SU-DHL-6 (cell line): ENCODE measurements around the gene SYTL4.
A peak's percentile ranks its signal among the peaks of the same experiment; 100 is the strongest.
"Not testable (repeated sequence)": the region's sequence is repeated elsewhere in the genome, so short reads cannot be mapped to it uniquely, and the experiment has no call there.

Experiments
- H2AFZ ChIP-seq: fragments of 200-600 bp; sonication (generic); 2 replicates; pipeline ENCODE4 v1.6.1; 2014; ENCODE audit warnings: low read depth, mild to moderate bottlenecking, moderate library complexity, mixed read lengths, antibody characterized with exemption, low read length; ENCODE audit not compliant: severe bottlenecking
- H3F3A ChIP-seq: fragments of 200-600 bp; shearing (Covaris generic); 2 replicates; pipeline ENCODE4 v1.6.0; 2016; ENCODE audit warnings: antibody characterized with exemption, mild to moderate bottlenecking; ENCODE audit not compliant: insufficient read depth
- H3K27ac ChIP-seq: fragments of 200-600 bp; sonication (generic); 2 replicates; pipeline ENCODE4 v1.5.1; 2016; ENCODE audit warnings: low read depth, mild to moderate bottlenecking, low read length, moderate library complexity, mixed read lengths
- H3K27me3 ChIP-seq: fragments of 200-600 bp; sonication (generic), shearing (Covaris generic); 2 replicates; pipeline ENCODE4 v1.6.0; 2014; ENCODE audit warnings: mild to moderate bottlenecking, low read length
- H3K36me3 ChIP-seq: fragments of 200-600 bp; sonication (generic); 2 replicates; pipeline ENCODE4 v1.6.1; 2014; ENCODE audit warnings: mild to moderate bottlenecking, low read length, mixed read lengths
- H3K4me2 ChIP-seq: fragments of 300-600, 200-600 bp; shearing (Covaris generic), sonication (generic); 2 replicates; pipeline ENCODE4 v1.6.0; 2014; ENCODE audit warnings: low read length, low read depth, mild to moderate bottlenecking; ENCODE audit not compliant: poor library complexity, severe bottlenecking
- H3K4me3 ChIP-seq: fragments of 200-600 bp; sonication (generic); 2 replicates; pipeline ENCODE4 v1.5.1; 2014; ENCODE audit warnings: antibody characterized with exemption, low read length, mild to moderate bottlenecking, mixed read lengths; ENCODE audit not compliant: insufficient read depth, poor library complexity, severe bottlenecking
- H3K79me2 ChIP-seq: fragments of 200-600 bp; sonication (generic); 2 replicates; pipeline ENCODE4 v1.6.1; 2014; ENCODE audit warnings: mild to moderate bottlenecking, low read length, moderate library complexity; ENCODE audit not compliant: insufficient read depth
- H3K9ac ChIP-seq: fragments of 200-600 bp; sonication (generic); 2 replicates; pipeline ENCODE4 v1.7.0; 2014; ENCODE audit warnings: mild to moderate bottlenecking, low read length
- H3K9me2 ChIP-seq: fragments of 200-600 bp; sonication (generic); replicated peaks from 2 replicates; pipeline ENCODE4 v1.6.1; 2014; ENCODE audit warnings: low read length; ENCODE audit not compliant: insufficient read depth
- H3K9me3 ChIP-seq: fragments of 200-600 bp; sonication (generic); 2 replicates; pipeline ENCODE4 v1.6.1; 2014; ENCODE audit warnings: low read length, mixed read lengths; ENCODE audit not compliant: insufficient read depth
- H4K20me1 ChIP-seq: fragments of 200-600 bp; sonication (generic); 2 replicates; pipeline ENCODE4 v1.6.1; 2014; ENCODE audit warnings: low read depth, mild to moderate bottlenecking, antibody characterized with exemption, low read length, moderate library complexity, mixed read lengths
- EZH2phosphoT487 ChIP-seq: fragments of 200-600 bp; sonication (generic), shearing (Covaris generic); conservative IDR thresholded peaks from 2 replicates; pipeline ENCODE4 v1.6.1; 2018; ENCODE audit warnings: mild to moderate bottlenecking, antibody characterized with exemption, low read length, moderate library complexity, mixed read lengths
- TF ChIP-seq, protein P1 (sequence below): fragments of 200-600 bp; sonication (generic); IDR thresholded peaks from one replicate; pipeline ENCODE4 v1.5.1; 2017; ENCODE audit warnings: antibody characterized with exemption, mild to moderate bottlenecking, low read length, moderate library complexity; ENCODE audit not compliant: insufficient read depth, poor library complexity, severe bottlenecking

SYTL4 gene

DNA sequence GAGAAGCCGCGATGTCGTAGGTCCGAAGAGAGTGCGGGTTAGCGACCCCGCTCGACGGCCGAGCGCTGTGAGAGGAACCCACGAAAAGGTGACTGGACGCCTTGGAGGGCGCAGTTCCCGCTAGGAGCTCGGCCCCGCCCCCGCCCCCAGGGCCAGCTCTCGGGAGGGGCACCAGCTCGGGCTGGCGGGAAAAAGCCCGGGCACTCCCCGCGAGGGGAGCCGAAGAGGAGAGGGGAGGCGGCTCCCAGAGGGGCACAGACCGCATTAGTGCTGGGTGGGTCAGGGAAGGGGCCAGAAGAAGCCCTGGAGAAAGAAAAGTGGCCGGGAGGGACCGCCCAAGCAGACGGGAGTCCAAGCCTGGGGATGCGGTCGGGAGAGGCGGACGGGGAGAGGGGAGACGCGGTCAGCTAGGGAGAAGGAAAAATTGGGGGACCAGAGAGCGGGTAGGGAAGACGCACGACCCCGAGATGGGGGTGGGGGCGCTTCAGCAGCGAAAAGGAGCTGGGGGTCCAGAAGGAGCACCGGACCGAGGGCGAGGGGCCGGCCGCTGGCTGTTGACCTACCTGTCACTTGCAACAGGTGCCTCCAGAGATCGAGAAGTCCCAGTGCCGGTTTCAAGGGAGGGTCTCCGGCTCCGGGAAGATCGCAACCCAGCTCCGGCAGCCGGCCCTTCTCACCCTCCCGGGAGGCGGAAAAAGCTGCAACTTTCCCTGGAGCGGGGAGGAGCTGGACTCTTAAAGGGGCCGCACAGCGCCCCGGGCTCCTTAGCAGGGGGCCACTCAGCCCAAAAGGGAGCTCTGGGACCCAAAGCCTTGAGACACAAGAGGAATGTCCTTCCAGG, at the start of gene SYTL4:
Gene SYTL4 (minus strand): TSS at position 681 of the 841 bp plus-strand sequence. CDS start 30,084 bp downstream, outside the sequence.
- Histone ChIP-seq H3K27ac (no peak within 1 kb of the TSS), H3K36me3 (no peaks in the 10 kb centered on the region), H3K79me2 (no peaks in the 10 kb centered on the region), H2AFZ (no peak within 1 kb of the TSS), H3K27me3 (no peaks in the 10 kb centered on the region), H3F3A (no peaks in the 10 kb centered on the region), H4K20me1 (no peaks in the 10 kb centered on the region), H3K9me2 (no peaks in the 10 kb centered on the region), H3K9me3 (no peaks in the 10 kb centered on the region), H3K4me3 (no peak within 1 kb of the TSS), H3K4me2 (no peak within 1 kb of the TSS), H3K9ac (no peak within 1 kb of the TSS)
- TF ChIP-seq EZH2phosphoT487 = no peak
- TF ChIP-seq, protein P1, sequence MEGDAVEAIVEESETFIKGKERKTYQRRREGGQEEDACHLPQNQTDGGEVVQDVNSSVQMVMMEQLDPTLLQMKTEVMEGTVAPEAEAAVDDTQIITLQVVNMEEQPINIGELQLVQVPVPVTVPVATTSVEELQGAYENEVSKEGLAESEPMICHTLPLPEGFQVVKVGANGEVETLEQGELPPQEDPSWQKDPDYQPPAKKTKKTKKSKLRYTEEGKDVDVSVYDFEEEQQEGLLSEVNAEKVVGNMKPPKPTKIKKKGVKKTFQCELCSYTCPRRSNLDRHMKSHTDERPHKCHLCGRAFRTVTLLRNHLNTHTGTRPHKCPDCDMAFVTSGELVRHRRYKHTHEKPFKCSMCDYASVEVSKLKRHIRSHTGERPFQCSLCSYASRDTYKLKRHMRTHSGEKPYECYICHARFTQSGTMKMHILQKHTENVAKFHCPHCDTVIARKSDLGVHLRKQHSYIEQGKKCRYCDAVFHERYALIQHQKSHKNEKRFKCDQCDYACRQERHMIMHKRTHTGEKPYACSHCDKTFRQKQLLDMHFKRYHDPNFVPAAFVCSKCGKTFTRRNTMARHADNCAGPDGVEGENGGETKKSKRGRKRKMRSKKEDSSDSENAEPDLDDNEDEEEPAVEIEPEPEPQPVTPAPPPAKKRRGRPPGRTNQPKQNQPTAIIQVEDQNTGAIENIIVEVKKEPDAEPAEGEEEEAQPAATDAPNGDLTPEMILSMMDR = no peak

DNA sequence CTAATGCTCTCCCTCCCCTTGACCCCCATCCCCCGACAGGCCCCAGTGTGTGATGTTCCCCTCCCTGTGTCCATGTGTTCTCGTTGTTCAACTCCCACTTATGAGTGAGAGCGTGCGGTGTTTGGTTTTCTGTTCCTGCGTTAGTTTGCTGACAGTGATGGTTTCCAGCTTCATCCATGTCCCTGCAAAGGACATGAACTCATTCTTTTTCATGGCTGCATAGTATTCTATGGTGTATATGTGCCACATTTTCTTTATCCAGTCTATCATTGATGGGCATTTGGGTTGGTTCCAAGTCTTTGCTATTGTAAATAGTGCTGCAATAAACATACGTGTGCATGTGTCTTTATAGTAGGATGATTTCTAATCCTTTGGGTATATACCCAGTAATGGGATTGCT, 37.5 kb upstream of the SYTL4 start:
- not testable (repeated sequence) for H3K9me2 ChIP-seq, H3K27ac ChIP-seq, H3K4me2 ChIP-seq, H3K79me2 ChIP-seq, H3K36me3 ChIP-seq, H3K4me3 ChIP-seq, H3K9ac ChIP-seq, H2AFZ ChIP-seq, H3F3A ChIP-seq, H3K27me3 ChIP-seq, H3K9me3 ChIP-seq, H4K20me1 ChIP-seq

DNA sequence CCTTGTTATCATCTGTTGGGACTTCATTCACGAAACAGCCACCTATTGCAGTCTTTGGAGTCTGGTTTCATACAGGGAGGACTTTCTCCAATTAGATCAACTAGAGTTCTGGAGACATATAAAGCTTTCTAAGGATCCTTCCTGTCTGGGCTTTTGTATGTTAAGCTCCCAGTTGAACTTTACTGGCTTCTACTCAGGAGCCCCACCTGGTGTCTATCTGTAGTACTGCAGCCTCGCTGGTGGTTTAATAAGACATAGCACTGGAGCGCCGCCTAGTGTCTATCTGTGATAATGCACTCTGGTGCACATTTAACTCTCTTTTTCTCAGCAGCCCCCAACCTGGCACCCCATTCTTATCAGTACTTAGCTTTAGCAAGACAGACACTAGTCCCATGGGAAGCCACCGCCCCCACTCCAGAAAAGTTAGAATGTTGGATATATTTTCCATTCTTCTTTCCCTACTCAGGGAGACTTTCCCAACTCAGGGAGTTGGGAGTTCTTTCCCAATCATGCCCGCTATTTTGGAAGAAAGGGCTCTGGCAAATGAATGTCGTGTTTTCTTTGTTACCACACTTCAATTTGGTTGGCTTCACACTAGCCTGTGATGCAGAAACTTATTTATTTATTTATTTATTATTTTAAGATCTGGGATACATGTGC, 36.9 kb upstream of the SYTL4 start:
- Histone ChIP-seq H3K9me2 (no peaks in the 10 kb centered on the region), H3K36me3 (no peaks in the 10 kb centered on the region), H3K4me3 (no peak overlapping the region), H3F3A (no peaks in the 10 kb centered on the region), H4K20me1 (no peaks in the 10 kb centered on the region), H2AFZ (no peak overlapping the region), H3K27ac (no peak overlapping the region), H3K9me3 (no peaks in the 10 kb centered on the region), H3K27me3 (no peaks in the 10 kb centered on the region), H3K9ac (no peak overlapping the region), H3K79me2 (no peaks in the 10 kb centered on the region), H3K4me2 (no peak overlapping the region)
- TF ChIP-seq, protein P1 = peak; percentile 80
- TF ChIP-seq EZH2phosphoT487 = no peak

DNA sequence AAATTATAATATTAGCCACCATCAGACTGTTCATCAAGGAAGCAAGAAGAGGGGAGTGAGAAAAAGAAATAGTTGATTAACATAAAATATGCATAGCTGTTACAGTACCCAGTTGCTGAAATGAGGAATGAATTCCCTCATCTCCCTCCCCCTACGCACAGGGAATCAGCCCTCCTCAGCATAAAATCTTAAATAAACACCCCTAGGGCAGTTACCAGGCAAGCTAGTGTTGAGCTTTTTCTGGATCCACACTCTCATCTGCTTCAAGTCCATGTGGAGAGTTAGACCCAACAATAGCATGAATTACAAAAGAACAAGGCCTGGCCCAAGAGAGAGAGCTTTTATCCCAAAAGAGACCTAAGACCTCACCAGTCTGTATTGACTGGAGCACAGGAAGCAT, 19.0 kb upstream of the SYTL4 start:
- H3K9me3 ChIP-seq = no peaks in the 10 kb centered on the region
- H3K36me3 ChIP-seq = no peaks in the 10 kb centered on the region
- no peaks in the 10 kb centered on the region for H3K27me3 ChIP-seq
- no peaks in the 10 kb centered on the region for H3F3A ChIP-seq
- no peak overlapping the region for H3K4me3 ChIP-seq
- TF ChIP-seq EZH2phosphoT487 = no peak
- TF ChIP-seq, protein P1 = no peak
- H4K20me1 ChIP-seq = no peaks in the 10 kb centered on the region
- no peak overlapping the region for H3K4me2 ChIP-seq
- H3K9me2 ChIP-seq = no peaks in the 10 kb centered on the region
- no peak overlapping the region for H2AFZ ChIP-seq
- H3K27ac ChIP-seq = no peak overlapping the region
- H3K9ac ChIP-seq = no peak overlapping the region
- H3K79me2 ChIP-seq = no peaks in the 10 kb centered on the region
